GM12878 (cell line): ENCODE measurements around the gene ACTL10. TPM values are rescaled to one million over a fixed set of nuclear protein-coding genes. Genes with fewer than 3 reads are reported as not detected.

Experiments
- BHLHE40 ChIP-seq, 2 experiments: fragments of 450-650 bp in 1 of 2; IDR thresholded peaks; 2 replicates each; pipeline ENCODE4 v1.6.1; 2011 to 2017; ENCODE audit warnings: low read depth in 2 of 2, borderline replicate concordance in 1 of 2, improper control_type of control experiment in 1 of 2, low read length in 1 of 2, mild to moderate bottlenecking in 1 of 2
- CREB1 ChIP-seq: IDR thresholded peaks from 2 replicates; pipeline ENCODE4 v1.6.1; 2012; ENCODE audit warnings: low read depth, mild to moderate bottlenecking, inconsistent platforms
- KDM1A ChIP-seq: fragments of 200-600 bp; sonication (generic); IDR thresholded peaks from 2 replicates; pipeline ENCODE4 v1.6.1; 2016; ENCODE audit warnings: borderline replicate concordance
- LARP7 ChIP-seq: fragments of 450-650 bp; IDR thresholded peaks from 2 replicates; pipeline ENCODE4 v1.6.1; 2017; ENCODE audit warnings: mild to moderate bottlenecking
- NR2C2 ChIP-seq: IDR thresholded peaks from 2 replicates; pipeline ENCODE4 v1.6.1; 2011; ENCODE audit warnings: borderline replicate concordance, low read depth; ENCODE audit not compliant: control insufficient read depth, insufficient read length
- POLR2A ChIP-seq: IDR thresholded peaks from 2 replicates; pipeline ENCODE4 v1.6.1; 2011; ENCODE audit warnings: low read depth, mild to moderate bottlenecking, low read length
- POLR2AphosphoS2 ChIP-seq: IDR thresholded peaks from 2 replicates; pipeline ENCODE4 v1.6.1; 2011; ENCODE audit warnings: low read depth, mild to moderate bottlenecking, low read length, improper control_type of control experiment, moderate library complexity
- SIN3A ChIP-seq: IDR thresholded peaks from 2 replicates; pipeline ENCODE4 v1.6.1; 2012; ENCODE audit warnings: low read depth, low read length, improper control_type of control experiment
- SRF ChIP-seq, 2 experiments: IDR thresholded peaks; 2 replicates each; pipeline ENCODE4 v1.6.1; 2011; ENCODE audit warnings: low read depth in 2 of 2, low read length in 2 of 2, mild to moderate bottlenecking in 1 of 2, moderate library complexity in 1 of 2
- YBX1 ChIP-seq: fragments of 450-650 bp; IDR thresholded peaks from 2 replicates; pipeline ENCODE4 v1.6.1; 2016; ENCODE audit warnings: antibody characterized with exemption
- ZNF384 ChIP-seq: IDR thresholded peaks from 2 replicates; pipeline ENCODE4 v1.6.1; 2012; ENCODE audit warnings: low read depth, mild to moderate bottlenecking, low read length, improper control_type of control experiment, borderline replicate concordance
- polyA plus RNA-seq, 11 experiments: library from polyadenylated mRNA; depleted of rRNA in 4 of 11; unstranded in 6 of 11; stranded (reverse) in 5 of 11; fragments of >200 nt; fragmentation: Nextera tagmentation in 4 of 11; fragmentation: Illumina TruSeq in 1 of 11; extraction: Ambion mirVana in 4 of 11; extraction: Trizol in 1 of 11; gene quantifications; 1 replicate in 1 of 11; 2 replicates in 10 of 11; pipeline versions ENCODE4 v1.2.1 to v1.2.3, GENCODE V29; 2011 to 2016; ENCODE audit warnings: inconsistent platforms in 2 of 11, missing spikeins in 2 of 11, low read depth in 1 of 11
- total RNA-seq, 4 experiments: library from RNA; depleted of rRNA in 3 of 4; stranded (reverse); fragments of >200 nt in 3 of 4; fragmentation: Illumina TruSeq in 1 of 4; extraction: Trizol in 1 of 4; gene quantifications; 2 replicates each; pipeline versions ENCODE4 v1.2.1 to v1.2.3, GENCODE V29; 2013 to 2021
- TF ChIP-seq, protein P1 (sequence below): fragments of 450-650 bp; IDR thresholded peaks from 2 replicates; pipeline ENCODE4 v1.6.1; 2017; ENCODE audit warnings: antibody characterized with exemption, mild to moderate bottlenecking, moderate library complexity
- TF ChIP-seq, protein P2 (sequence below): IDR thresholded peaks from 2 replicates; pipeline ENCODE4 v1.6.1; 2011; ENCODE audit warnings: borderline replicate concordance, low read depth, mild to moderate bottlenecking, moderate library complexity, mixed read lengths, low read length; ENCODE audit not compliant: insufficient read depth; ENCODE audit errors: extremely low read length
- TF ChIP-seq, protein P3 (sequence below): fragments of 450-650 bp; IDR thresholded peaks from 2 replicates; pipeline ENCODE4 v1.6.1; 2016; ENCODE audit warnings: mild to moderate bottlenecking, moderate library complexity, borderline replicate concordance
- TF ChIP-seq, protein P4 (sequence below): fragments of 150-350 bp; IDR thresholded peaks from 2 replicates; pipeline ENCODE4 v1.6.1; 2014; ENCODE audit warnings: mild to moderate bottlenecking, low read depth, low read length
- TF ChIP-seq, protein P5 (sequence below): IDR thresholded peaks from 2 replicates; pipeline ENCODE4 v1.6.1; 2012; ENCODE audit warnings: low read depth, low read length, improper control_type of control experiment

Gene ACTL10
- total and polyA plus RNA-seq, 10 of the 15 experiments (the other 5 are each of a cell fraction or from before 2014, with no cell fraction given) = 0.12 to 5.0 (median 0.89) TPM

DNA sequence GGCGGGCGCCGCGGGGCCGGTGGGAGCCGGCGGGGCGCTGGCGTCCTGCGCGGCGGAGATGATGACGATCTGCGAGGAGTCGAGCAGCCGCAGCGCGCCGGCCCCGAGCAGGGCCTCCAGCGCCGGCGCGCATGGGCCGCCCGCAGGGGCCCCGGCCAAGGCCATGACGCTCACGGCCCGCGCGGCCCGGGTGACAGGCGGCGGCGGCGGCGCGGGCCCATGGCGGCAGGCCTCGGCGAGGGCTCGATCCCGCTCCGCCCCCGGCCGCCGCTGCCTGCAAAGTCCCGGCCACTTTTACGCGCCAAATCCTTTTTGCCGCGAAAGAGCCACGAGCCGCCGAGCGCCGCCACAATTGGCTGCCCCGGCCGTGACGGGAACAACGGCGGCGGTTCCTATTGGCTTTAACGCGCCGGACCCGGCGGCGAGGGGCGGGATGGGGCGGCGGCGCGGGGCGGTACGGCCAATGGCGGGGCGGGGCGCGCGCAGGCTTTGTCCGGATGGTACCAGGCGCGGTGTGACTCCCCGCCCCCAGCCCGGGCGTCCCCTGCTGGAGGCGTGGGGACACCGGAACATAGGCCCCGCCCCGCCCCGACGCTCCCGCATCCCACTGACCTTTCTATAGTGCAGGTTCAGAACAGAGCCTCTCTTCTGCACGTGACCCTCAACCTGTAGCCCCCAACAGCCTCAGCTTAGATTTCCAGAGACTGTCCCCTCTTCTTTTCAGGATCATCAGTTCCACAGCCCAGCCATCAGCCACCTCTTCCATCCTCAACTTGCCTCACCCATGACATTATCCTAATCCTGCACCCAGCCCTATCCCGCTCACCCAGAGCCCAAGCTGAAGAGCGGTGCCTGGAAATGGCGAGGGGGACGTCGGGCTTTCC, 19.6 kb downstream of the ACTL10 start, which contains the start of gene E2F1 (continued):
- TF ChIP-seq SIN3A (peak; percentile 94), CREB1 (peak; percentile 84), ZNF384 (no peak), POLR2AphosphoS2 (no peak), NR2C2 (no peak), LARP7 (peak; percentile 63; the same call in 1 of the 2 replicates), KDM1A (no peak), YBX1 (no peak), SRF (IDR thresholded peaks at IDR 0.05; ENCODE audit: low read depth in 2 of 2, low read length in 2 of 2) (no peak), POLR2A (peak; percentile 57; the same call in 1 of the 2 replicates), BHLHE40 (IDR thresholded peaks at IDR 0.05; ENCODE audit: borderline replicate concordance in 1 of 2, low read depth in 2 of 2, low read length in 1 of 2) (peak; percentile 74 to 82)
- TF ChIP-seq, protein P1, sequence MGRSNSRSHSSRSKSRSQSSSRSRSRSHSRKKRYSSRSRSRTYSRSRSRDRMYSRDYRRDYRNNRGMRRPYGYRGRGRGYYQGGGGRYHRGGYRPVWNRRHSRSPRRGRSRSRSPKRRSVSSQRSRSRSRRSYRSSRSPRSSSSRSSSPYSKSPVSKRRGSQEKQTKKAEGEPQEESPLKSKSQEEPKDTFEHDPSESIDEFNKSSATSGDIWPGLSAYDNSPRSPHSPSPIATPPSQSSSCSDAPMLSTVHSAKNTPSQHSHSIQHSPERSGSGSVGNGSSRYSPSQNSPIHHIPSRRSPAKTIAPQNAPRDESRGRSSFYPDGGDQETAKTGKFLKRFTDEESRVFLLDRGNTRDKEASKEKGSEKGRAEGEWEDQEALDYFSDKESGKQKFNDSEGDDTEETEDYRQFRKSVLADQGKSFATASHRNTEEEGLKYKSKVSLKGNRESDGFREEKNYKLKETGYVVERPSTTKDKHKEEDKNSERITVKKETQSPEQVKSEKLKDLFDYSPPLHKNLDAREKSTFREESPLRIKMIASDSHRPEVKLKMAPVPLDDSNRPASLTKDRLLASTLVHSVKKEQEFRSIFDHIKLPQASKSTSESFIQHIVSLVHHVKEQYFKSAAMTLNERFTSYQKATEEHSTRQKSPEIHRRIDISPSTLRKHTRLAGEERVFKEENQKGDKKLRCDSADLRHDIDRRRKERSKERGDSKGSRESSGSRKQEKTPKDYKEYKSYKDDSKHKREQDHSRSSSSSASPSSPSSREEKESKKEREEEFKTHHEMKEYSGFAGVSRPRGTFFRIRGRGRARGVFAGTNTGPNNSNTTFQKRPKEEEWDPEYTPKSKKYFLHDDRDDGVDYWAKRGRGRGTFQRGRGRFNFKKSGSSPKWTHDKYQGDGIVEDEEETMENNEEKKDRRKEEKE = 0 out of 2 replicates have a peak, but pooled peaks have one; percentile 18
- TF ChIP-seq, protein P2, sequence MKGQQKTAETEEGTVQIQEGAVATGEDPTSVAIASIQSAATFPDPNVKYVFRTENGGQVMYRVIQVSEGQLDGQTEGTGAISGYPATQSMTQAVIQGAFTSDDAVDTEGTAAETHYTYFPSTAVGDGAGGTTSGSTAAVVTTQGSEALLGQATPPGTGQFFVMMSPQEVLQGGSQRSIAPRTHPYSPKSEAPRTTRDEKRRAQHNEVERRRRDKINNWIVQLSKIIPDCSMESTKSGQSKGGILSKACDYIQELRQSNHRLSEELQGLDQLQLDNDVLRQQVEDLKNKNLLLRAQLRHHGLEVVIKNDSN = peak; percentile 66
- TF ChIP-seq, protein P3, sequence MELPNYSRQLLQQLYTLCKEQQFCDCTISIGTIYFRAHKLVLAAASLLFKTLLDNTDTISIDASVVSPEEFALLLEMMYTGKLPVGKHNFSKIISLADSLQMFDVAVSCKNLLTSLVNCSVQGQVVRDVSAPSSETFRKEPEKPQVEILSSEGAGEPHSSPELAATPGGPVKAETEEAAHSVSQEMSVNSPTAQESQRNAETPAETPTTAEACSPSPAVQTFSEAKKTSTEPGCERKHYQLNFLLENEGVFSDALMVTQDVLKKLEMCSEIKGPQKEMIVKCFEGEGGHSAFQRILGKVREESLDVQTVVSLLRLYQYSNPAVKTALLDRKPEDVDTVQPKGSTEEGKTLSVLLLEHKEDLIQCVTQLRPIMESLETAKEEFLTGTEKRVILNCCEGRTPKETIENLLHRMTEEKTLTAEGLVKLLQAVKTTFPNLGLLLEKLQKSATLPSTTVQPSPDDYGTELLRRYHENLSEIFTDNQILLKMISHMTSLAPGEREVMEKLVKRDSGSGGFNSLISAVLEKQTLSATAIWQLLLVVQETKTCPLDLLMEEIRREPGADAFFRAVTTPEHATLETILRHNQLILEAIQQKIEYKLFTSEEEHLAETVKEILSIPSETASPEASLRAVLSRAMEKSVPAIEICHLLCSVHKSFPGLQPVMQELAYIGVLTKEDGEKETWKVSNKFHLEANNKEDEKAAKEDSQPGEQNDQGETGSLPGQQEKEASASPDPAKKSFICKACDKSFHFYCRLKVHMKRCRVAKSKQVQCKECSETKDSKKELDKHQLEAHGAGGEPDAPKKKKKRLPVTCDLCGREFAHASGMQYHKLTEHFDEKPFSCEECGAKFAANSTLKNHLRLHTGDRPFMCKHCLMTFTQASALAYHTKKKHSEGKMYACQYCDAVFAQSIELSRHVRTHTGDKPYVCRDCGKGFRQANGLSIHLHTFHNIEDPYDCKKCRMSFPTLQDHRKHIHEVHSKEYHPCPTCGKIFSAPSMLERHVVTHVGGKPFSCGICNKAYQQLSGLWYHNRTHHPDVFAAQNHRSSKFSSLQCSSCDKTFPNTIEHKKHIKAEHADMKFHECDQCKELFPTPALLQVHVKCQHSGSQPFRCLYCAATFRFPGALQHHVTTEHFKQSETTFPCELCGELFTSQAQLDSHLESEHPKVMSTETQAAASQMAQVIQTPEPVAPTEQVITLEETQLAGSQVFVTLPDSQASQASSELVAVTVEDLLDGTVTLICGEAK = no peak
- TF ChIP-seq, protein P4, sequence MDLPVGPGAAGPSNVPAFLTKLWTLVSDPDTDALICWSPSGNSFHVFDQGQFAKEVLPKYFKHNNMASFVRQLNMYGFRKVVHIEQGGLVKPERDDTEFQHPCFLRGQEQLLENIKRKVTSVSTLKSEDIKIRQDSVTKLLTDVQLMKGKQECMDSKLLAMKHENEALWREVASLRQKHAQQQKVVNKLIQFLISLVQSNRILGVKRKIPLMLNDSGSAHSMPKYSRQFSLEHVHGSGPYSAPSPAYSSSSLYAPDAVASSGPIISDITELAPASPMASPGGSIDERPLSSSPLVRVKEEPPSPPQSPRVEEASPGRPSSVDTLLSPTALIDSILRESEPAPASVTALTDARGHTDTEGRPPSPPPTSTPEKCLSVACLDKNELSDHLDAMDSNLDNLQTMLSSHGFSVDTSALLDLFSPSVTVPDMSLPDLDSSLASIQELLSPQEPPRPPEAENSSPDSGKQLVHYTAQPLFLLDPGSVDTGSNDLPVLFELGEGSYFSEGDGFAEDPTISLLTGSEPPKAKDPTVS = no peak
- TF ChIP-seq, protein P5, sequence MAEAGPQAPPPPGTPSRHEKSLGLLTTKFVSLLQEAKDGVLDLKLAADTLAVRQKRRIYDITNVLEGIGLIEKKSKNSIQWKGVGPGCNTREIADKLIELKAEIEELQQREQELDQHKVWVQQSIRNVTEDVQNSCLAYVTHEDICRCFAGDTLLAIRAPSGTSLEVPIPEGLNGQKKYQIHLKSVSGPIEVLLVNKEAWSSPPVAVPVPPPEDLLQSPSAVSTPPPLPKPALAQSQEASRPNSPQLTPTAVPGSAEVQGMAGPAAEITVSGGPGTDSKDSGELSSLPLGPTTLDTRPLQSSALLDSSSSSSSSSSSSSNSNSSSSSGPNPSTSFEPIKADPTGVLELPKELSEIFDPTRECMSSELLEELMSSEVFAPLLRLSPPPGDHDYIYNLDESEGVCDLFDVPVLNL = peak; percentile 90
